Stimulated activated CD8-positive, alpha-beta memory T cell treated with anti-CD3 and anti-CD28 coated beads, Interleukin-4, amount 100 ng/mL, for 48 hours (primary cell): ENCODE data around the gene TAPBPL.
"Not testable (repeated sequence)": the region's sequence is repeated elsewhere in the genome, so short reads cannot be mapped to it uniquely, and the experiment has no call there.

Experiments
- DNase-seq: peaks from one replicate; pipeline ENCODE4 v3.0.0-alpha.2; 2020

The TAPBPL gene

DNA sequence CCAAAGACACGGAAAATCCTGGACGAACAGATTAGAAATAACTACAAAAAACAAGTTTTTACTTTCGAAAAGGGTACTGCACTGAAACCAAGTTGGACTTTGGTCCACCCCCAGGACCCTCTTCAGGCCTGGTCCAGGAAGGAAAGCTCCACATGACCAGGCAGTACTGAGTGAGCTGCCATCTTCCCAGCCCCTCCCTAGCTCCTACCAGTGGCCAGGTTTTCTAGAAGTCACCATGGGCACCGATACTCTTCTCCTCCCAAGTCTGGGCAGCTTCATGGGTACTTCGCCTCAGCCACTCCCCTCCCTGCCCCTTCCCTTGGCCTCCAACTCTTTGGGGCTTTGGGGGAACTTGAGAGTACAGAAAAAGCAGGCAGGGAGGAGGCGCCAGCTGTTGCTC lies 12.0 kb downstream of the TAPBPL start:
- no peak for DNase-seq

DNA sequence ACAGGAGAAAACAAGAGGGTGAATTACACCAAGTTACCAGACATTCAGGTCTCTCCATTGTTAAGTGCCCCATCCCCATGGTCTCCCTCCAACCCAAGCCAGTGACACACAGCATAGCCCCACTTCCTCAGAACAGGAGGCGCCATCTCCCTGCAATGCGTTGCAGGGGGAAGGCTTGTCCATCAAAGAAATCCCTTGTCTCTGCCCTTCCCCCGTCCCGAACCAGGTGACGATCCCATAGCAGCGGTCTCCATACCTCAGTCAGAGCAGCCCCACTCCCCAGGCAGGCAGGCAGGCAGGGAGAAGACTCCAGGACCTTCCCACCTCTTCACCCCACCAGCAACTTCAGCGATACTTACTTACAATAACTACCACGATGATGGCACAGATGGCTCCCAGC lies 12.7 kb downstream of the TAPBPL start:
- no peak for DNase-seq

DNA sequence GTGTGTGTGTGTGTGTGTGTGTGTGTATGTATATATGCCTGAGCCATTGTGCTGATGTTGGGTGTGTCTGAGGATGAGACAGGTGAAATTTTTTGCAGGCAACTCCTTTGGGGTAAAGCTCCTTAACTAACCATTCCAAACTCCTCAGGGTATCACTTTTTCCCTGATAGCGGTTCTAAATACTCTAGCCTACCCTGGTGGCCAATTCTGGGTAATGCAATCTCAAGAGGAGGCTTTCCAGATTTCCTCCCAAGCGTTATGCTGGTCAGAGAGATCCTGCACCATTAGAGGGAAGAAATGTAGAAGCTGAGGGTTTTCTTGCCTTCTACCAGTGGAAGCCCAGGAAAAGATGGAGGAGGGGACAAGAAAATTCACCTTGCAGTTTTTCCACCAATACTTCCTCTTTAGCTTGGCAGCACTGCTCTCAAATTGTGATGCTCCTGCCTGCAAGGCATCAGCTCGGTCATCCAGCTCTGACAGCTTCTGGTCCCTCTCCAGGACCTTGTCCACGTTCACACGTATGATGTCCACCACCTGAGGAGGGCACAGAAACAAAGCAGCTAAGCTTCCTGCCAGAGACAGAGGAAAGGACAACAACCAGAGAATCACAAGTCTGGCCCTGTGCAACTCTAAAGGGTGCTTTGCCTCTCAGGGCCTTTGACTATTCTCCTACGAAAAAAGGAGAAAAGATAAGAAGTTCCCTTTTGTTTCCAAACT lies 13.8 kb downstream of the TAPBPL start:
- DNase-seq = peak; percentile 57

DNA sequence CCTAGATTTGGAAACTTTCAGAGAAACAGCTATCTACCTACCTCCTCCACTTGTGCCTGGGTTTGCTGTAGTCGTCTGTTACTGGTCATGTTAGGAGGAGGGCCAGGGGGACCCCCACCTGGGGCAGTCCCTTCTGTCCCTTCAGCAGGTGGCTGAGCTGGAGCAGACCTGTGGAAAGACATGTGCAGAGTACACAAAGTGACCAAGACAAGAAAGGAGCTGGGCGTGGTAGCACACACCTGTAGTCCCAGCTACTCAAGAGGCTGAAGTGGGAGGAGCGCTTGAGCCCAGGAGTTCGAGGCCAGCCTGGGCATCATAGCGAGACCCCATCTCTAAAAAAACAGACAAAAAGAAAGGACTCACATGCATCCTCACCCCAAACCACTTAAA lies 14.3 kb downstream of the TAPBPL start:
- DNase-seq = no peak

DNA sequence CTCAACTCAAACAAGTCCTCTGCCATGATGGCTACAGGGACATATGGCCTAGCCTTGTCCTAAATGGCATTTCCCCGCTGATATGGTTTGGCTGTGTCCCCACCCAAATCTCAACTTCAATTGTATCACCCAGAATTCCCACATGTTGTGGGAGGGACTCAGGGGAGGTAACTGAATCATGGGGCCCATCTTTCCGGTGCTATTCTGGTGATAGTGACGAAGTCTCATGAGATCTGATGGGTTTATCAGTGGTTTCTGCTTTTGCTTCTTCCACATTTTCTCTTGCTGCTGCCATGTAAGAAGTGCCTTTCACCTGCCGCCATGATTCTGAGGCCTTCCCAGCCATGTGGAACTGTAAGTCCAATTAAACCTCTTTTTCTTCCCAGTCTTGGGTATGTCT lies 14.9 kb downstream of the TAPBPL start:
- not testable (repeated sequence) for DNase-seq

DNA sequence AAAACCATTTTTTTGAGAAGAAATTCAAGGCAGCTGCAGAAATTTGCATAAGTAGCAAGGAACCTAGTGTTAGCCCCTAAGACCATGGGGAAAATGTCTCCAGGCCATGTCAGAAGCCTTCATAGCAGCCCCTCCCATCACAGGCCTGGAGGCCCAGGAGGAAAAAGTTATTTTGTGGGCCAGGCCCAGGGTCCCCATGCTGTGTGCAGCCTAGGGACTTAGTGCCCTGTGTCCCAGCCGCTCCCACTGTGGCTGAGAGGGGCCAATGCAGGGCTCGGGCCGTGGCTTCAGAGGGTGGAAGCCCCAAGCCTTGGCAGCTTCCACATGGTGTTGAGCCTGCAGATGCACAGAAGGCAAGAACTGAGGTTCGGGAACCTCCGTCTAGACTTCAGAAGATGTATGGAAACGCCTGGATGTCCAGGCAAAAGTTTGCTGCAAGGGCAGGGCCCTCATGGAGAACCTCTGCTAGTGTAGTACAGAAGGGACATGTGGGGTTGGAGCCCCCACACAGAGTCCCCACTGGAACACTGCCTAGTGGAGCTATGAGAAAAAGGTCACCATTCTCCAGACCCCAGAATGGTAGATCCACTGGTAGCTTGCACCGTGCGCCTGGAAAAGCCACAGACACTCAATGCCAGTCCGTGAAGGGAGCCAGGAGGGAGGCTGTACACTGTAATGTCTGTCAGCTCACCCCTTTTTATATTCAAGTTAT lies 15.9 kb downstream of the TAPBPL start:
- not testable (repeated sequence) for DNase-seq

DNA sequence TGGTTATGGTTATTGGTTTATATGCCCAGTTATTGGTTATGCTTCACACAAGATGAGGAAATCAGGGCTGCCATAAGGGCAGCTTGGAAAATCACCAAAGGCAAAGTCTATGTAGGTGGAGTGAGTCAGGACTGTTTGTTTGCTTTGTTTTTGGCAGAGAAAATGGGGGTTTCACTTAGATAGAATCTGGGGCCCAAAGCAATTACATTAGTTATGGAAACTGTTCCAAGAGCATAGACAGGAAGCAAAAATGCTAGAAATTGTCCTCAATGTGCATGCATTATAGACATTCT lies 16.4 kb downstream of the TAPBPL start:
- no peak for DNase-seq

DNA sequence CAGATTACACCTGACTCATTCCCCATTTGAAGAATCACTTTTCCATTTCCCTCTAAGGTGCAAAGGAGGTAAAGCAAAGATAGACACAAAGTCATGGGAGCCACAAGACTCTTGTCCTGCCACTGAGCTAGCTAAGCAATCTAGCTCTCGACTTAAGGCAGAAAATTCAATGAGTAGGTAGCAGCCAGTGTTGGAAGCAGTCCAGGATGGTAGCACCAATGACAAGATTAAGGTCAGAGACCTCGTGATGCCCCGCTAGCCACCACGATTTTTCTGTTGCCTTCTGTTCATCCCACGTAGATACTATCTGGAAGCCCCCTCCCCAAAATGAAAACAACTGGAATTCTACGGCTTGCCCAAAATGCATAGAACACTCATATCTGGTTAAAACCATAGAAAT lies 17.2 kb downstream of the TAPBPL start:
- DNase-seq = no peak

DNA sequence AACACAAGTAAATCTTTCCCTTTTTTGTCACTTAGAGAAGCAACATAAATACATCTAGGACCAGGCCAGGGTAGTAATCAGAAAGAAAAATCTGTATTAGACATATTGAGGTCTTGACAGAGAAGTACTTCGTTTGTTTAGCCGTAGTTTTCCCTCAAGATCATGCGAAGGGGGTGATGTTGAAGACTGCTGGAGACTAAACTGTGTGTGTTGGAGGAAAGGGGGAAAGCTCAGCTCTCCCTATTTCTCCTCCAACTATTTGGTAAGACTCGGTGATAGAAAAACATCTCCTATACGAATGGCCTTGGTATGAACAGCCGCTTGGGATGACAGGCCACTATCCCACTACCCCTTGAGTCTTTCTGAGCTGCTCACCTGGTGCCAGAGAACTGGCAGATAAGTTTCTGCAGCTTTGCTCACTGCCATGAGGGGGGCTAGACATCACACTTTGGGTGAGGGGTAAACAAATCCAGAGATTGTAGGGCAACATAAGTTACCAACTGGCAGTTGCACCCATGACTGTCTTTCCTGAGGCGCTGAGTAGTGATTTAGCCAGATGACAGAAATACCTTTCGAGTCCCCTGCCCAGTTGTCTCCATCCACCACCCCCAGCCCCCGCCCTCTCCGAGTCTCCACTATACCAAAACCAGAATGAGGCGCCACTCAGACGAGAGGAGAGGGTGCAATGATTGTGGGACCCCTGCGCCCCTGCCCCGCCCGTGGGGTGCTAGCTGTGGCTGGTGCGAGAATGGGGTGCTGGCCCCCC lies 17.9 kb downstream of the TAPBPL start:
- no peak for DNase-seq

DNA sequence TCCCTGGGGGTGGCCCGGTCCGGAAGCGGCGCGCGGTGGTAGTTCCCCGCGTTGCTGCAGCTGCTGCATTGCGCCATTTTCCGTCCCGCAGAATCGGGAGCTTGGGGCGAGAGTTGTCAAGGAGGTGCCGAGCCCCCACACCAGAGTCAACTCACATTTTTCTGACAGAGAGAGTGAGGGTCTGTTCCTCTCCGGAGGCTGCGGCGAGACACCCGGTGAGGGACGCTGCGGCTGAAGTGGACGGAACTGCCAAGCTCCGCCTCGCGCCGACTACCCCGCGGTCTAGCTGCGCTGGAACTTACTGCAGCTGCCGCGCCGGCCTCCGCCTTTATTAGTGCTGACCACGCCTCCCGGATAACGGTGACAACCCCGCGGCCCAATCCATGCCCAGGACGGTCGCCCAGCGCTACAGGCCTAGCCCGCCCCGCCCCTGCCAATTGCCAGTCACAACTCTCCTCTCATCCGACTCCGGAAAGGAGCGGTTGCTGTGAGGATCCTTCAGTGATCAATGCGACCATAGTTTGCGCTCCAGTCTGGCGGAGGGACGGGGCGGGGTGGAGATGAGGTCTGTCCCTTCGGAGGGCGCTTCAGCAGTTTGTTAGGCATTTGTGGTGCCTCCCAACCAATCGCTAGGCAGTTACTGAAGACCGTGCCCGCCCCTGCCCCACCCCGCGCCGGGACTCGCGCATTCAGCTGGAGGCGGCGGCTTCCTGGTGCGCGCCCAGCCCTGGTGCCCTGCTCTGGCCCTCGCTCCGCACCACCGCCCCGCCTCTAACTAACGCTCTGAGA lies 18.7 kb downstream of the TAPBPL start, which contains the start of gene VAMP1:
TSS of gene VAMP1 (minus strand) at position 303 of the 789 bp plus-strand sequence. CDS start at position 157, 146 bp downstream.
- DNase-seq = peak; percentile 98

DNA sequence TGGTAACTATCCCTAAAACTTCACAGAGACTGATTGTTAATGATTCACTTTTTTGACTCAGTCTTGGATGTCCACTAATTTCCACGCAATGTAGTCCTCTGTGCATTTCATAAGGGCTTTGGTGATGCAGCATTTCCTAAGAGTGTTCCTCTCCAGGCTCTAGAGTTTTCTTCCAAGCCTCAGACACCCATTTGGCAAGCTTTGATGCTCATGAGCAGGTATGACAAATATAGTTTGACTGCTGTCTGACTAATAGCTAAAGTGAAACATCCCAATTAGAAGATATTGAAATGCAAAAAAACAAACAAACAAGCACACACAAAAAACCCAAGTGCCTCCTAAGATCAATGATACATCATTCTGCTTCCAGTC lies 20.1 kb downstream of the TAPBPL start:
- DNase-seq = no peak

DNA sequence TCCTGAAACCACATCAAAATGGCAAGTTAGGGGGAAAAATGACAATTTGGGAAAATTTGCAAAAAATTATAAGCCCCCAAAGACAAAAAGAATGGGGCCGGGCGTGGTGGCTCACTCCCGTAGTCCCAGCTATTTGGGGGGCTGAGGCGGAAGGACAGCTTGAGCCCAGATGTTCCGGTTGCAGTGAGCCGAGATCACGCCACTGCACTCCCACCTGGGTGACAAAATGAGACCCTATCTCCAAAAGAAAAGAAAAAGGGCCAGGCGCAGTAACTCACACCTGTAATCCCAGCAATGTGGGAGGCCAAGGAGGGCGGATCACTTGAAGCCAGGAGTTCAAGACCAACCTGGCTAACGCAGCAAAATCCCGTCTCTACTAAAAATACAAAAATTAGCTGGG lies 20.6 kb downstream of the TAPBPL start:
- DNase-seq = no peak

DNA sequence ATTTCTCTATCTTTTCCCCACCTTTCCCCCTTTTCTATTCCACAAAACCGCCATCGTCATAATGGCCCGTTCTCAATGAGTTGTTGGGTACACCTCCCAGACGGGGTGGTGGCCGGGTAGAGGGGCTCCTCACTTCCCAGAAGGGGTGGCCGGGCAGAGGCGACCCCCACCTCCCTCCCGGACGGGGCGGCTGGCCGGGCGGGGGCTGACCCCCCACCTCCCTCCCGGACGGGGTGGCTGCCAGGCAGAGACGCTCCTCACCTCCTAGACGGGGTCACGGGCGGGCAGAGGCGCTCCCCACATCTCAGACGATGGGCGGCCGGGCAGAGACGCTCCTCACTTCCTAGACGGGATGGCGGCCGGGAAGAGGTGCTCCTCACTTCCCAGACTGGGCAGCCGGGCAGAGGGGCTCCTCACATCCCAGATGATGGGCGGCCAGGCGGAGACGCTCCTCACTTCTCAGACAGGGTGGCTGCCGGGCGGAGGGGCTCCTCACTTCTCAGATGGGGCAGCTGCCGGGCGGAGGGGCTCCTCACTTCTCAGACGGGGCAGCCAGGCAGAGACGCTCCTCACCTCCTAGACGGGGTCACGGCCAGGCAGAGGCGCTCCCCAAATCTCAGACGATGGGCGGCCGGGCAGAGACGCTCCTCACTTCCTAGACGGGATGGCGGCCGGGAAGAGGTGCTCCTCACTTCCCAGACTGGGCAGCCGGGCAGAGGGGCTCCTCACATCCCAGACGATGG lies 23.6 kb downstream of the TAPBPL start:
- DNase-seq = not testable (repeated sequence)

DNA sequence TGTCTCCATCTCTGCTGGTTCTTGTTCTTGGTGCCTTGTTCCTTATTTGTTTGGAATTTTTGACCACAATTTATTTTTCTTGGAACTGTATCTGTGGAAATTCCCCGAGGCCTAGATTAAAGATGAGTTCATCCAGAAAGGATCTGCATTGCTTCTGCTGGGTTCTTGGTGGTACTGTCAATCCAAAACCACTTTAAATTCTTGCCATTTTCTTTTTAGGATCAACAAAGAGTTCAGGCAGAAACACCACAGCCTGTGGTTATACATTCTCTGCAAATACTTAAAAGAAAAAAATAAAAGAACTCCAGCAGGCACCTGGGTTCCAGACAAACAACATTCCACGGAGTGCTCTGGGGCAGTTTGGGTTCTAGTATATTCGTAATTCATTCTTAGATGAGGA lies 24.6 kb downstream of the TAPBPL start:
- no peak for DNase-seq

DNA sequence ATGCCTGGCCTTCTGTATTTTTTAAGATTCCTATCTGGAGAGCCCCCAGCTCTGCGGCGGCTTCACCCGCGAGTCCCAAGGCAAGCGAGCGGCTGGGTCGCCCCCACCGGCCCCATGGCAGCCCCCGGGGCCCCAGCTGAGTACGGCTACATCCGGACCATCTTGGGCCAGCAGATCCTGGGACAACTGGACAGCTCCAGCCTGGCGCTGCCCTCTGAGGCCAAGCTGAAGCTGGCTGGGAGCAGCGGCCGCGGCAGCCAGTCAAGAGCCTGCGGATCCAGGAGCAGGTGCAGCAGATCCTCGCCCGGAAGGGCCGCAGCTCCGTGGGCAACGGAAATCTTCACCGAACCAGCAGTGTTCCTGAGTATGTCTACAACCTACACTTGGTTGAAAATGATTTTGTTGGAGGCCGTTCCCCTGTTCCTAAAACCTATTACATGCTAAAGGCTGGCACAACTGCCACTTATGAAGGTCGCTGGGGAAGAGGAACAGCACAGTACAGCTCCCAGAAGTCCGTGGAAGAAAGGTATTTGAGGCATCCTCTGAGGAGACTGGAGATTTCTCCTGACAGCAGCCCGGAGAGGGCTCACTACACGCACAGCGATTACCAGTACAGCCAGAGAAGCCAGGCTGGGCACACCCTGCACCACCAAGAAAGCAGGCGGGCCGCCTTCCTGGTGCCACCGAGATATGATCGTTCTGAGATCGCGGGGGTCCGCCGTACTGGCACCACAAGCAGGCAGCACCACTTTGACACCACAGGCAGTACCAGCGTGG lies 25.9 kb downstream of the TAPBPL start:
- not testable (repeated sequence) for DNase-seq

DNA sequence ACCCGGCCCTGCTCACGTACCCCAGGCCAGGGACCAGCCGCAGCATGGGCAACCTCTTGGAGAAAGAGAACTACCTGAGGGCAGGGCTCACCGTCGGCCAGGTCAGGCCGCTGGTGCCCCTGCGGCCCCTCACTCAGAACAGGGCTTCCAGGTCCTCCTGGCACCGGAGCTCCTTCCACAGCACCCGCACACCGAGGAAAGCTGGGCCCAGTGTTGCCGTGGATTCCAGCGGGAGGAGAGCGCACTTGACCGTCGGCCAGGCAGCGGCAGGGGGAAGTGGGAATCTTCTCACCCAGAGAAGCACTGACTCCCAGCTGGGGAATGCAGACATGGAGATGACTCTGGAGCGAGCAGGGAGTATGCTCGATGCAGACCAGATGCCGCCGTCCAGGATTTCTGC lies 26.6 kb downstream of the TAPBPL start:
- DNase-seq = no peak

DNA sequence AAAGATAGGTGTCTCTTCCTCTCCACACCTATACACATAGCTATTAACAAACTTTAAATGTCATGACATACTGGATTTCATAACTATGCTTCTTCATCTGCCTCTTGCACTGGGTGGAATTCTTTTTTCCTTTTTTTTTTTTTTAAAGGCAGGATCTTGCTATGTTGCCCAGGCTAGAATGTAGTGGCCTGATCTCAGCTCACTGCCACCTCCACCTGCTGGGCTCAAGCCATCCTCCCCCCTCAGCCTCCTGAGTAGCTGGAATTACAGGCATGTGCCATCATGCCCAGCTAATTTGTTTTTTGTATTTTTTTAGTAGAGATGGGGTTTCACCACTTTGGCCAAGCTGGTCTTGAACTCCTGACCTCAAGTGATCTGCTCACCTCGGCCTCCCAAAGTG lies 36.4 kb downstream of the TAPBPL start:
- DNase-seq = no peak

DNA sequence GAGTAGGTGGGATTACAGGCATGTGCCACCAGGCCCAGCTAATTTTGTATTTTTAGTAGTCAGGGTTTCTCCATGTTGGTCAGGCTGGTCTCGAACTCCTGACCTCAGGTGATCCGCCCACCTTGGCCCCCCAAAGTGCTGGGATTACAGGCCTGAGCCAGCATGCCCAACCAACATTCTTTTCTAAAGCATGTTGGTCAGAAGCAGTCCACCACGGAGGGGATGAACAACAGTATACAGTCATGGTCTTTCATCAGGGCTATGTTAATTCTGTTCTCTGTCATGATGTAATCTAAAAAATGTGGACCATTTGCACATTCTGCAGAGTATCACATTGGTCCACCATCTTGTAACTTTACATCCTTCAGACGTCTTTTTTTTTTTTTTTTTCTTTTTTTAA lies 37.6 kb downstream of the TAPBPL start:
- DNase-seq = no peak

DNA sequence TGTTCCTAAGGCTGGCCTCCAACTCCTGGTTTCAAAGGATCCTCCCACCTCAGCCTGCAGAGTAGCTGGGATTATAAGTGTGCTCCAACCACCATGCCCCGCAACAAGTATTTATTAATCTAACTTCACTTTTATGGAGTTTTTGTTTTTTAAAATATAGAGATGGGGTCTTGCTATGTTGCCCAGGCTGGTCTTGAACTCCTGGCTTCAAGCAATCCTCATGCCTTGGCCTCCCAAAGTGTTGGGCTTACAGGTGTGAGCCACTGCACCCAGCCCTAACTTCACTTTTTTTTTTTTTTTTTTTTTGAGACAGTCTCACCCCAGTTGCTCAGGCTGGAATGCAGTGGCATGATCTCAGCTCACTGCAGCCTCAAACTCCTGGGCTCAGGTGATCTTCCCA lies 38.8 kb downstream of the TAPBPL start:
- DNase-seq = not testable (repeated sequence)

DNA sequence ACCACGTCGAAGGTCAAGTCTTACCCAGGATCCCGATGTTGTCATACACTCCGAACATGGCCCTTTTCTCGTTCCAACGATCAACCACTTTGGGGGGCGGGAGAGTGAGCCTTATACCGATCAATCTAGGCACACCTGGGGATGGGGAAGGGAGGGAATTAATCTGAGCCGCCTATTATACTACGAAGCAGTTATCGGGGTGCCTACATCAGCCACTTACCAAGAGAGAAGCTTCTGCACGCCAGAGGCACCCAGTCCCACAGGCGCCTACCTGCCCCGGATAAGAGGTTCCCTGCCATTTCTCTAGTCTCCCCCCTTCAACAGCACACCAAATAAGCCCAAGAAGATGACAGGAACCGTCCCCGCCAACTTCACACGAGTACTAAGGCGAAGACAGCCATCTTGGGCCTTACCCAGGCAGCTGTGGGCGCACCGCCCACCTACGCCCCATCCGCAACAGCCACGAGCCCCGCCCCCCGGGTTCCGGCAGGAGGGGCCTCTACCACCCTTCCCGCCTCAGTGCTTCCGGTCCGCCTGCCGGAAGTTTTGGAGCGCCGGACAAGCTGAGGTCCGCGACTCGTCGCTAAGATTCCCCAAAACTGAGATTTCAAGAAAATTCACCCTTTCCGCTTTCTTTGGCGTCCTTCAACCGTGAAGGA lies 41.1 kb downstream of the TAPBPL start, which contains the start of gene MRPL51:
TSS of gene MRPL51 (minus strand) at position 425 of the 659 bp plus-strand sequence. CDS start at position 299, 126 bp downstream.
- DNase-seq = peak; percentile 99
